ENCODE measurements around the gene PACSIN2.

DNA sequence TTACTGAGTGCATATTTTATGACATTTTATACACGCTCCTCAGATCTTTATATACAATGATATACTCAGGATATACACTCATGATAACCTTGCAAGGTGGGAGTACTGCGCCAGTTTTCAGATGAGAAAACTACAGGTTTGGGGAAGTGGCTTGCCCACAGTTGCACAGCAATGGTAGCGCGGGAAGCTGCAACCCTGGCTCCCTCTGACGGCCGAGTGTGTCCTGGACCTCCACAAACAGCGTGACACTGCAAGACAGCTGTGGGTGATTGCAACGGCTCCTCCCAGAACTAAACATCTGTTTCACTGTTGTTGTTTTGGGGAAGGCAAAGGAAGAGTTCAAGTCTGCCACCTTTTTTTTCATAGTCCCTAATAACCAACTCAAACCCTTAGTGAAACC, 47.0 kb downstream of the PACSIN2 start:
- TF ChIP-seq, protein P1, sequence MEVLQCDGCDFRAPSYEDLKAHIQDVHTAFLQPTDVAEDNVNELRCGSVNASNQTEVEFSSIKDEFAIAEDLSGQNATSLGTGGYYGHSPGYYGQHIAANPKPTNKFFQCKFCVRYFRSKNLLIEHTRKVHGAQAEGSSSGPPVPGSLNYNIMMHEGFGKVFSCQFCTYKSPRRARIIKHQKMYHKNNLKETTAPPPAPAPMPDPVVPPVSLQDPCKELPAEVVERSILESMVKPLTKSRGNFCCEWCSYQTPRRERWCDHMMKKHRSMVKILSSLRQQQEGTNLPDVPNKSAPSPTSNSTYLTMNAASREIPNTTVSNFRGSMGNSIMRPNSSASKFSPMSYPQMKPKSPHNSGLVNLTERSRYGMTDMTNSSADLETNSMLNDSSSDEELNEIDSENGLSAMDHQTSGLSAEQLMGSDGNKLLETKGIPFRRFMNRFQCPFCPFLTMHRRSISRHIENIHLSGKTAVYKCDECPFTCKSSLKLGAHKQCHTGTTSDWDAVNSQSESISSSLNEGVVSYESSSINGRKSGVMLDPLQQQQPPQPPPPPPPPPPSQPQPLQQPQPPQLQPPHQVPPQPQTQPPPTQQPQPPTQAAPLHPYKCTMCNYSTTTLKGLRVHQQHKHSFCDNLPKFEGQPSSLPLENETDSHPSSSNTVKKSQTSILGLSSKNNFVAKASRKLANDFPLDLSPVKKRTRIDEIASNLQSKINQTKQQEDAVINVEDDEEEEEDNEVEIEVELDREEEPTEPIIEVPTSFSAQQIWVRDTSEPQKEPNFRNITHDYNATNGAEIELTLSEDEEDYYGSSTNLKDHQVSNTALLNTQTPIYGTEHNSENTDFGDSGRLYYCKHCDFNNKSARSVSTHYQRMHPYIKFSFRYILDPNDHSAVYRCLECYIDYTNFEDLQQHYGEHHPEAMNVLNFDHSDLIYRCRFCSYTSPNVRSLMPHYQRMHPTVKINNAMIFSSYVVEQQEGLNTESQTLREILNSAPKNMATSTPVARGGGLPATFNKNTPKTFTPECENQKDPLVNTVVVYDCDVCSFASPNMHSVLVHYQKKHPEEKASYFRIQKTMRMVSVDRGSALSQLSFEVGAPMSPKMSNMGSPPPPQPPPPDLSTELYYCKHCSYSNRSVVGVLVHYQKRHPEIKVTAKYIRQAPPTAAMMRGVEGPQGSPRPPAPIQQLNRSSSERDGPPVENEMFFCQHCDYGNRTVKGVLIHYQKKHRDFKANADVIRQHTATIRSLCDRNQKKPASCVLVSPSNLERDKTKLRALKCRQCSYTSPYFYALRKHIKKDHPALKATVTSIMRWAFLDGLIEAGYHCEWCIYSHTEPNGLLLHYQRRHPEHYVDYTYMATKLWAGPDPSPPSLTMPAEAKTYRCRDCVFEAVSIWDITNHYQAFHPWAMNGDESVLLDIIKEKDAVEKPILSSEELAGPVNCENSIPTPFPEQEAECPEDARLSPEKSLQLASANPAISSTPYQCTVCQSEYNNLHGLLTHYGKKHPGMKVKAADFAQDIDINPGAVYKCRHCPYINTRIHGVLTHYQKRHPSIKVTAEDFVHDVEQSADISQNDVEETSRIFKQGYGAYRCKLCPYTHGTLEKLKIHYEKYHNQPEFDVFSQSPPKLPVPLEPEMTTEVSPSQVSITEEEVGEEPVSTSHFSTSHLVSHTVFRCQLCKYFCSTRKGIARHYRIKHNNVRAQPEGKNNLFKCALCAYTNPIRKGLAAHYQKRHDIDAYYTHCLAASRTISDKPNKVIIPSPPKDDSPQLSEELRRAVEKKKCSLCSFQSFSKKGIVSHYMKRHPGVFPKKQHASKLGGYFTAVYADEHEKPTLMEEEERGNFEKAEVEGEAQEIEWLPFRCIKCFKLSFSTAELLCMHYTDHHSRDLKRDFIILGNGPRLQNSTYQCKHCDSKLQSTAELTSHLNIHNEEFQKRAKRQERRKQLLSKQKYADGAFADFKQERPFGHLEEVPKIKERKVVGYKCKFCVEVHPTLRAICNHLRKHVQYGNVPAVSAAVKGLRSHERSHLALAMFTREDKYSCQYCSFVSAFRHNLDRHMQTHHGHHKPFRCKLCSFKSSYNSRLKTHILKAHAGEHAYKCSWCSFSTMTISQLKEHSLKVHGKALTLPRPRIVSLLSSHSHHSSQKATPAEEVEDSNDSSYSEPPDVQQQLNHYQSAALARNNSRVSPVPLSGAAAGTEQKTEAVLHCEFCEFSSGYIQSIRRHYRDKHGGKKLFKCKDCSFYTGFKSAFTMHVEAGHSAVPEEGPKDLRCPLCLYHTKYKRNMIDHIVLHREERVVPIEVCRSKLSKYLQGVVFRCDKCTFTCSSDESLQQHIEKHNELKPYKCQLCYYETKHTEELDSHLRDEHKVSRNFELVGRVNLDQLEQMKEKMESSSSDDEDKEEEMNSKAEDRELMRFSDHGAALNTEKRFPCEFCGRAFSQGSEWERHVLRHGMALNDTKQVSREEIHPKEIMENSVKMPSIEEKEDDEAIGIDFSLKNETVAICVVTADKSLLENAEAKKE (CRISPR knock-in tag; IDR thresholded peaks at IDR 0.05), result no peak
- TF ChIP-seq, protein P2, sequence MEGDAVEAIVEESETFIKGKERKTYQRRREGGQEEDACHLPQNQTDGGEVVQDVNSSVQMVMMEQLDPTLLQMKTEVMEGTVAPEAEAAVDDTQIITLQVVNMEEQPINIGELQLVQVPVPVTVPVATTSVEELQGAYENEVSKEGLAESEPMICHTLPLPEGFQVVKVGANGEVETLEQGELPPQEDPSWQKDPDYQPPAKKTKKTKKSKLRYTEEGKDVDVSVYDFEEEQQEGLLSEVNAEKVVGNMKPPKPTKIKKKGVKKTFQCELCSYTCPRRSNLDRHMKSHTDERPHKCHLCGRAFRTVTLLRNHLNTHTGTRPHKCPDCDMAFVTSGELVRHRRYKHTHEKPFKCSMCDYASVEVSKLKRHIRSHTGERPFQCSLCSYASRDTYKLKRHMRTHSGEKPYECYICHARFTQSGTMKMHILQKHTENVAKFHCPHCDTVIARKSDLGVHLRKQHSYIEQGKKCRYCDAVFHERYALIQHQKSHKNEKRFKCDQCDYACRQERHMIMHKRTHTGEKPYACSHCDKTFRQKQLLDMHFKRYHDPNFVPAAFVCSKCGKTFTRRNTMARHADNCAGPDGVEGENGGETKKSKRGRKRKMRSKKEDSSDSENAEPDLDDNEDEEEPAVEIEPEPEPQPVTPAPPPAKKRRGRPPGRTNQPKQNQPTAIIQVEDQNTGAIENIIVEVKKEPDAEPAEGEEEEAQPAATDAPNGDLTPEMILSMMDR (conservative IDR thresholded peaks at IDR 0.05; ENCODE audit: low read depth in 2 of 2), result no peak; a peak in 1 of 4 replicates
- TF ChIP-seq JUNB (IDR thresholded peaks at IDR 0.05; ENCODE audit: unreplicated experiment) (no peak), EZH2 (IDR thresholded peaks at IDR 0.05; ENCODE audit: low read depth, unreplicated experiment) (no peak), POLR2AphosphoS5 (IDR thresholded peaks at IDR 0.05; ENCODE audit: low read depth) (no peak), EZH2phosphoT487 (IDR thresholded peaks at IDR 0.05; ENCODE audit: unreplicated experiment) (no peak), STAT1 (IDR thresholded peaks at IDR 0.05; ENCODE audit: unreplicated experiment) (no peak), CREB1 (CRISPR knock-in tag; IDR thresholded peaks at IDR 0.05; ENCODE audit: low read depth) (no peak)
- TF ChIP-seq, protein P3, sequence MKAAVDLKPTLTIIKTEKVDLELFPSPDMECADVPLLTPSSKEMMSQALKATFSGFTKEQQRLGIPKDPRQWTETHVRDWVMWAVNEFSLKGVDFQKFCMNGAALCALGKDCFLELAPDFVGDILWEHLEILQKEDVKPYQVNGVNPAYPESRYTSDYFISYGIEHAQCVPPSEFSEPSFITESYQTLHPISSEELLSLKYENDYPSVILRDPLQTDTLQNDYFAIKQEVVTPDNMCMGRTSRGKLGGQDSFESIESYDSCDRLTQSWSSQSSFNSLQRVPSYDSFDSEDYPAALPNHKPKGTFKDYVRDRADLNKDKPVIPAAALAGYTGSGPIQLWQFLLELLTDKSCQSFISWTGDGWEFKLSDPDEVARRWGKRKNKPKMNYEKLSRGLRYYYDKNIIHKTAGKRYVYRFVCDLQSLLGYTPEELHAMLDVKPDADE (IDR thresholded peaks at IDR 0.05), result no peak
- TF ChIP-seq, protein P4, sequence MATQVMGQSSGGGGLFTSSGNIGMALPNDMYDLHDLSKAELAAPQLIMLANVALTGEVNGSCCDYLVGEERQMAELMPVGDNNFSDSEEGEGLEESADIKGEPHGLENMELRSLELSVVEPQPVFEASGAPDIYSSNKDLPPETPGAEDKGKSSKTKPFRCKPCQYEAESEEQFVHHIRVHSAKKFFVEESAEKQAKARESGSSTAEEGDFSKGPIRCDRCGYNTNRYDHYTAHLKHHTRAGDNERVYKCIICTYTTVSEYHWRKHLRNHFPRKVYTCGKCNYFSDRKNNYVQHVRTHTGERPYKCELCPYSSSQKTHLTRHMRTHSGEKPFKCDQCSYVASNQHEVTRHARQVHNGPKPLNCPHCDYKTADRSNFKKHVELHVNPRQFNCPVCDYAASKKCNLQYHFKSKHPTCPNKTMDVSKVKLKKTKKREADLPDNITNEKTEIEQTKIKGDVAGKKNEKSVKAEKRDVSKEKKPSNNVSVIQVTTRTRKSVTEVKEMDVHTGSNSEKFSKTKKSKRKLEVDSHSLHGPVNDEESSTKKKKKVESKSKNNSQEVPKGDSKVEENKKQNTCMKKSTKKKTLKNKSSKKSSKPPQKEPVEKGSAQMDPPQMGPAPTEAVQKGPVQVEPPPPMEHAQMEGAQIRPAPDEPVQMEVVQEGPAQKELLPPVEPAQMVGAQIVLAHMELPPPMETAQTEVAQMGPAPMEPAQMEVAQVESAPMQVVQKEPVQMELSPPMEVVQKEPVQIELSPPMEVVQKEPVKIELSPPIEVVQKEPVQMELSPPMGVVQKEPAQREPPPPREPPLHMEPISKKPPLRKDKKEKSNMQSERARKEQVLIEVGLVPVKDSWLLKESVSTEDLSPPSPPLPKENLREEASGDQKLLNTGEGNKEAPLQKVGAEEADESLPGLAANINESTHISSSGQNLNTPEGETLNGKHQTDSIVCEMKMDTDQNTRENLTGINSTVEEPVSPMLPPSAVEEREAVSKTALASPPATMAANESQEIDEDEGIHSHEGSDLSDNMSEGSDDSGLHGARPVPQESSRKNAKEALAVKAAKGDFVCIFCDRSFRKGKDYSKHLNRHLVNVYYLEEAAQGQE (IDR thresholded peaks at IDR 0.05; ENCODE audit: unreplicated experiment), result no peak

All from GM23338 (cell line).